Measurements from ENCODE around the gene RRP15.

DNA sequence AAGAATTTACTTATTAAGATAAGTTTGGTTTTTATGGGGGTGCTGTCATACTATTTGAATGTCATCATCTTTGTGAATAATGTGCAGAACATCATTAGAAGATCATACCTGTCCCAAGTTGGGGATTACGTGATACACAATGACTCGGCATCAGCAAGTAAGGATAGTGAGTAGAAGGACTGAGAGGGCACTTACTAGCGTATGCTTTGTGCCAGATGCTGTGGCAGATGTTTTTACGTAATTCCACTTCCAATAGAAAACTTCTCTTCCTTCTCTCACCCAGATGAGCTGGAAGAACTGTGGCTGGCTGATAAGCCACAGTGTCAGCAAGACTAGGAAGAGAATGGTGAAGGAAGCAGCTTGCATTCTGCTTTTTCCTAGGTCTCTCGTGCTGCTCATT is 32.0 kb downstream of the RRP15 start:
- TF ChIP-seq GATA3 (IDR thresholded peaks at IDR 0.05; ENCODE audit: low read depth, low read length) (no peak), GATA2 (IDR thresholded peaks at IDR 0.05; ENCODE audit: low read depth, low read length) (no peak)
